HG02610 (cell line): ENCODE data around the gene DBR1.

ENCODE experiments used
- ATAC-seq: cut with Tn5 transposase; IDR thresholded peaks from one replicate; pipeline ENCODE4 v1.9.1; 2021; ENCODE audit warnings: mild to moderate bottlenecking, moderate library complexity; ENCODE audit not compliant: unreplicated experiment

Gene DBR1, protein sequence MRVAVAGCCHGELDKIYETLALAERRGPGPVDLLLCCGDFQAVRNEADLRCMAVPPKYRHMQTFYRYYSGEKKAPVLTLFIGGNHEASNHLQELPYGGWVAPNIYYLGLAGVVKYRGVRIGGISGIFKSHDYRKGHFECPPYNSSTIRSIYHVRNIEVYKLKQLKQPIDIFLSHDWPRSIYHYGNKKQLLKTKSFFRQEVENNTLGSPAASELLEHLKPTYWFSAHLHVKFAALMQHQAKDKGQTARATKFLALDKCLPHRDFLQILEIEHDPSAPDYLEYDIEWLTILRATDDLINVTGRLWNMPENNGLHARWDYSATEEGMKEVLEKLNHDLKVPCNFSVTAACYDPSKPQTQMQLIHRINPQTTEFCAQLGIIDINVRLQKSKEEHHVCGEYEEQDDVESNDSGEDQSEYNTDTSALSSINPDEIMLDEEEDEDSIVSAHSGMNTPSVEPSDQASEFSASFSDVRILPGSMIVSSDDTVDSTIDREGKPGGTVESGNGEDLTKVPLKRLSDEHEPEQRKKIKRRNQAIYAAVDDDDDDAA

DNA sequence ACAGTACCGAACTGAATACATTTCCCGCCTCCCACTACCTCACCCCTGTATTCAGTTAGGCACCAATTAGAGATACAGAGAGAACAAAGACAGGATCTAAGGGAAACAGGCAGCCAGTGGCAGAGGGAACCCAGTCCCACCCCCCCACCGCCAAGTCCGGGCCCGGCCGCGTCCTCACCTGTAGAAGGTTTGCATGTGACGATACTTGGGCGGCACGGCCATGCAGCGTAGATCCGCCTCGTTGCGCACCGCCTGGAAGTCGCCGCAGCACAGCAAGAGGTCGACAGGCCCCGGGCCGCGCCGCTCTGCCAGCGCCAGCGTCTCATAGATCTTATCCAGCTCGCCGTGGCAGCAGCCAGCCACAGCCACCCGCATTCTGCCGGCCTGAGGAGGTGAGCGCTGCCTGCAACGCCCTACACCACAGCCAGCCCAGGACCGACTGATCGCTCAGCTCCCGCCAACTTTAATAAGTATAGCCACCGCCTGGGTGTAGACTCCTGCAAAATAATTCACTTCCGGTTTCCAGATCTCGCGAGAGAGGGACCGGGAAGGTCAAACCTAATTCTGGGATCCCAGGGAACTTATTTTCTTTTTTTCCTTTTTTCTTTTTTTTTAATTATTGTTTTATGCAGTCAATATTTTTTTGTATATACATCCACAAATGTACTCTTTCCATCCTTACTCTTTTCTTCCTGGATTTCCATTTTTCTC is at the start of gene DBR1:
Gene DBR1, minus strand, starts transcription at position 501 of the 711 bp plus-strand sequence. Its CDS starts 126 bp downstream, at position 375.
- ATAC-seq: peak; percentile 92

DNA sequence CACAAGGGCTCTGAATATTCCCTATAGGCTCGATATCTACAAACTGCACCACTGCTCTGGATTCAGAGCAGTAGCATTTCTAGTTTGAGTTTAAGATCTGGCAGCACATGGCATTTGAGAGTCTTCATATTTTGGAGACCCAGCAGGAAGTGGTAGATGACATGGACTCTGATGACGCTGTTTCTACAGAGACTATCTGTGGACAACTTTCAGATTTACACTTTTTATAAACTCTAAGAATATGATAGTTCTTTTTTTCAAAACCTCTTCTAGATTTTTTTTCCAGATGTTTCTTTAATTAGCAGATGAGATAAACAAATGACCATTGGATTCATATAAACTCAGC is 48.2 kb upstream of the DBR1 start:
- no peak for ATAC-seq

GRCh38 chr3:138222131-138222941 is 47.6 kb upstream of the DBR1 start:
- no peak for ATAC-seq

GRCh38 chr3:138220788-138221187 is 46.1 kb upstream of the DBR1 start:
- ATAC-seq: no peak

DNA sequence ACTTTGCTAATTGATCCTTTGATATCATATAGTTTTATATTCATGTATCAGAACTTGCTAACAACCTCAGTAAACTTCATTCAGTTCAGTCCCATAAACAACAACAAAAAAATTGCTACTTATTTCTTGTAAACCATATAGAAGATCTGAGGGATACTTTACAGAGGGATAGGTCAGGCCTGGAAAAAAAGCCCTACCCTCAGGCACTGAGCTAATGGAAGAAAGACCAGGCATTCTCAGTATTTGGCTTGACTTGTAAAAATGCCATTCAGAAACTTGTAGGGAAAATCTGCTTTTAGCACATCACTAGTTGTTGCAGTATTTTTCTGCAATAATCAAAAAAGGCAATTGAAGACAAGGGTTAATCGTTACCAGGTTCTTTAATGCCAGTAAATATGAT is 45.5 kb upstream of the DBR1 start:
- ATAC-seq: no peak

DNA sequence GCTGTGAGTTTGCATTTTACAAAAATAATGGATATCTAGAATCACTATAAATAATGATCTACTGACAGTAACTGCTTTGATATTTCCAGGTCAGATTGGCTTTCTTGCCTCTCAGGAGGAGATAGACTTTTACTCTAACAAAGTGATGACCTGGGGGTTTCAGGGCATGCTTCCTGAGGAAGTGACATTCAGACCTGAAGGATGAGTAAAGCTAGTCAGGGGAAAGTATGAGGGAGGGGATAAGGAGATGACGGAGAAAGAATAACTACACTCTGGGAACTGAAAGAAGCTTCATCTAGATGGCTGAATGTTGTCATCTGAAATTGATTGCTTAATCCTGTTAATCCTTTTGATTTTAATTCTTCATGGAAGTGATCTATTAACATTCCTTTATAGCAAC is 44.5 kb upstream of the DBR1 start:
- ATAC-seq: no peak

- ATAC-seq: no peak
Measured at GRCh38 chr3:138213398-138214085, 38.8 kb upstream of the DBR1 start.

DNA sequence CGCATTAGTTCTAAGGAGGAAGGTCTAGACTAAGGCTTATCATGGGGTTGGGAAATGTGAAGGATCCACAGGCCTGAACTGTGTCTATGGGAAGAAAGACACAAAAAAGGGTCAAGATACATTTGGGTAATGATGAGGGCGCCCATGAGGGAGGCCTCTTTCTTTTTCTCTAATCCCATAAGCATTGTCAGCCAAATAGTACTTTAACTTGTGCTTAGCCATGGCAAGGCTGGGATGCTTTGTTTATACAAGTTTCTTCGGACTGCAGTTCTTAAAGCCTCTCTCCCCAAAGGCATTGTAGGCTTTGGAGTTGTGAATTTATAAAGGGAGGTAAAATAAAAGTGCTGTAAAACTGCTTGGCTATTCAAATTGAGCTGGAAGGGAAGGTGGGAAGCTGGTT is 35.8 kb upstream of the DBR1 start:
- ATAC-seq: no peak

DNA sequence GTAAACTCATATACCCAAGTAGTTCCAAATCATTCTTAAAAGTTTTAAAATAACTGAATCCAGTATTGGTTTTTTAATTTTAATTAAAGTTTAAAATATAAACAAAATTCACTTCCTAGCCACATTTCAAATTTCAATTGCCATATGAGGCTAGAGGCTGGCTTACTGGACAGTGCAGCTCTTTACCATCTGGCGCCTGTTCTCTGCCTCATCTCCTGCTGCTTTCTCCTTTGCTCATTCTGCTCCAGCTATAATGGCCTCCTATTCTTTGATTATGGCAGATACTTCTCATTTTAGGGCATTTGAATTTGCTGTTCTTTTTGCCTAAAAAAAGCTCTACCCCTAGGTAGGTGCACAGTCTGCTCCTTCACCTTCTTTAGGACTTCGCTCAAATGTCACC is 31.5 kb upstream of the DBR1 start:
- ATAC-seq: no peak

- no peak for ATAC-seq
Measured at GRCh38 chr3:138205527-138205926, 30.8 kb upstream of the DBR1 start.

DNA sequence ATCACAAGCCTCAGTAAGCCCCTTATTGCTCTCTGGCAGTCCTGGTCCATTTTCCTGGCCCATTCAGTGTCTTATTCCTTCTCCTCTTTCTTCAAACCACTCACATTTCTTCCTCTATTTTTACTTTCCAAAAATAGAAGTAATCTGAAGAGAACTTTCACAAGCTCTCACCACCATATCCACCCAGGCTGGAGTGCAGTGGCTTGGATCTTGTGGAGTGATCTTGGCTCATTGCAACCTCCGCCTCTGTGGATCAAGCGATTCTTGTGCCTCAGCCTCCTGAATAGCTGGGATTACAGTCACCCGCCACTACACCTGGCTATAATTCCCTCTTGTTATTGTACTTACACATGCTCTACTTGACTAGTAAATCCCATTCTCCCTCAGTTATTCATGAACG is 29.2 kb upstream of the DBR1 start:
- no peak for ATAC-seq

DNA sequence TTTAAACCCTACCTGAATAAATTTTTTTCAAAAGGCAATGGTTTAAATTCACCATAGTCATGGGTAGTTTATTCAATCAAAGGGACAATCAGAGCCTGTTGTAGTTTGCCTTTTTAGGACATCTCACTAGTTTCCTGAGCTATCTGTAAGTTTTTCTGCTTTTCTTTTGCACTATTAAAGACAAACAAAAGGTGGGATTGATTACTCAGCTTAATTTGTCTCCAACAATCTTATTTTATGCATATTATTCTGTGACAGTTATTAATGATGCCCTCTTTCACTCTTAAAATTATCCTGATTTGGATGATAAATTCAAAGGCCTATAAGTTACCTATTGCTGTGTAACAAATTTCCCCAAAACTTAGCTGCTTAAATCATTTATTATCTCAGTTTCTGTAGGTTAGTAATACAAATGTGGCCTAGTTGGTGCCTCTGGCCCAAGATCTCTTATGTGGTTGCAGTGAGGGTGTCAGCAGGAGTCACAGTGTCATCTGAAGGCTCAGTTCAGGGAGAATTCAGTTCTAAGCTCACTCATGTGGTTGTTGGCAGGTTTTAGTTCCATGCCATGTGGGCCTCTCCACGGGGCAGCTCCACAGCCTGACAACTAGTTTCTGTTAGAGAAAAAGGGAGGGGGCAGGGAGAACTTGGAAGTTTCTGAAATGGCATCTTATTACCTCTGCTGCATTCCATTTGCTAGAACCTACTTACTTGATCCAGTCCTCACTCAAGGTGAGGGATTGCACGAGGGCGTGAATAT is 28.4 kb upstream of the DBR1 start:
- ATAC-seq: no peak

- no peak for ATAC-seq
Measured at GRCh38 chr3:138200424-138200823, 25.7 kb upstream of the DBR1 start.

- peak; percentile 65 for ATAC-seq
Measured at GRCh38 chr3:138199851-138200250, 25.1 kb upstream of the DBR1 start.

GRCh38 chr3:138197524-138197923 is 22.8 kb upstream of the DBR1 start:
- no peak for ATAC-seq

DNA sequence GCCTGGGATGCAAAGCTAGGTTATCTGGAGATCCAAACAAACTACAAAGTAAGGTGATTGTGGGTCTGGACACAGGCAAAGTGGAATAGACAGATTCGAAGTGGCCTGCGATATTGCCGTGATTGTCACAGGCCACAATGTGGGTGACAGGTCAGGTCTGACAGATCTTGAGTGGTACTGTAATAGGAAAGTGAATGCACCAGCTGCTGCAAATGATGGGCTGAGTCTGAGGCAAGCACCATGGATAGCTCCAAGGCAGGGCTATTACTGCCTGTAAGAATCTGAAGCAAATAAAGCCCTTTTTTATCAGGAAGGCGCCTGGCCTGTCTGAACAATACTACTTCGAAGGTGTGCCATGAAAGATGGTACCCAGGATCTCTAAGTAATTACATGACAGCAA is 22.3 kb upstream of the DBR1 start:
- no peak for ATAC-seq

DNA sequence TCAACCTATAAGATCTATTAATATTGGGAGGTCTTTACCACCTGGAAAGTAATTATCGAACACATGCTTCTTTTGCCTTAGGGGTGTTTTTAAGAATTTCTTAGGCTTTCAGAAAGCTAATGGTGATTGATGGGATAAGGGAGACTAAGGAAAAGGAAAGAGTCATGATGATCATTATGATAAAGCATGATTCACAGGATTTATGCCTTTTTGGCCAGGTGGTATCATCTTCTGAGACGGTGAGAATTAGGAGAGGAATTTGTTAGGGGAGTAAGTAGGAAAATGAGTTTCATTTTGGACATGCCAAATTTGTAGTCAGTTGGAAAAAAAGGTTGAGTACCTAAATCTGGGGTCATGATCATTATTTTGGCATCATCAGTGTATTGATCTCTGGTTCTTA is 21.3 kb upstream of the DBR1 start:
- no peak for ATAC-seq

GRCh38 chr3:138195481-138195880 is 20.8 kb upstream of the DBR1 start:
- ATAC-seq: no peak

- no peak for ATAC-seq
Measured at GRCh38 chr3:138188013-138188730, 13.5 kb upstream of the DBR1 start.
